OCI-LY1 (cell line): ENCODE data around the gene WDR62.

Experiments
- H2AFZ ChIP-seq: fragments of 200-600 bp; sonication (generic), shearing (Covaris generic); 2 replicates; pipeline ENCODE4 v1.6.0; 2014; ENCODE audit warnings: antibody characterized with exemption, mild to moderate bottlenecking, low read length
- H3F3A ChIP-seq: fragments of 200-600 bp; sonication (generic), shearing (Covaris generic); 2 replicates; pipeline ENCODE4 v1.6.0; 2014; ENCODE audit warnings: mild to moderate bottlenecking, antibody characterized with exemption, low read length, moderate library complexity; ENCODE audit not compliant: insufficient read depth
- H3K27ac ChIP-seq: fragments of 200-600 bp; sonication (generic); 2 replicates; pipeline ENCODE4 v1.5.1; 2014; ENCODE audit warnings: low read length, mixed run types, mild to moderate bottlenecking, low read depth; ENCODE audit not compliant: poor library complexity, severe bottlenecking
- H3K27me3 ChIP-seq: fragments of 200-600 bp; sonication (generic); 2 replicates; pipeline ENCODE4 v1.6.0; 2014; ENCODE audit warnings: antibody characterized with exemption, mild to moderate bottlenecking, low read length, moderate library complexity; ENCODE audit not compliant: insufficient read depth
- H3K36me3 ChIP-seq: fragments of 200-600 bp; sonication (generic); 2 replicates; pipeline ENCODE4 v1.6.1; 2014; ENCODE audit warnings: mild to moderate bottlenecking, antibody characterized with exemption, low read length, moderate library complexity, mixed read lengths; ENCODE audit not compliant: insufficient read depth
- H3K4me1 ChIP-seq: fragments of 200-600 bp; sonication (generic); 2 replicates; pipeline ENCODE4 v1.5.1; 2014; ENCODE audit warnings: mild to moderate bottlenecking, low read length, moderate library complexity; ENCODE audit not compliant: insufficient read depth, severe bottlenecking
- H3K4me2 ChIP-seq: fragments of 200-600 bp; sonication (generic), shearing (Covaris generic); 2 replicates; pipeline ENCODE4 v1.6.1; 2014; ENCODE audit warnings: low read length
- H3K4me3 ChIP-seq: fragments of 200-600 bp; sonication (generic); 2 replicates; pipeline ENCODE4 v1.5.1; 2014; ENCODE audit warnings: low read length, low read depth, mild to moderate bottlenecking, mixed read lengths; ENCODE audit not compliant: poor library complexity, severe bottlenecking
- H3K79me2 ChIP-seq: fragments of 200-600 bp; shearing (Covaris generic); 2 replicates; pipeline ENCODE4 v1.6.1; 2016; ENCODE audit warnings: mixed run types, low read length, mixed read lengths; ENCODE audit not compliant: insufficient read depth
- H3K9ac ChIP-seq: fragments of 200-600 bp; sonication (generic), shearing (Covaris generic); 2 replicates; pipeline ENCODE4 v1.6.1; 2014; ENCODE audit warnings: mild to moderate bottlenecking, low read length, mixed read lengths
- H3K9me2 ChIP-seq: fragments of 200-600 bp; sonication (generic), shearing (Covaris generic); 2 replicates; pipeline ENCODE4 v1.6.1; 2014; ENCODE audit warnings: low read depth, mild to moderate bottlenecking, low read length, mixed read lengths
- H3K9me3 ChIP-seq: fragments of 200-600 bp; shearing (Covaris generic); 2 replicates; pipeline ENCODE4 v1.6.1; 2014; ENCODE audit warnings: low read length, mixed read lengths
- H4K20me1 ChIP-seq: fragments of 200-600 bp; sonication (generic), shearing (Covaris generic); 2 replicates; pipeline ENCODE4 v1.6.0; 2016; ENCODE audit warnings: mild to moderate bottlenecking, low read length; ENCODE audit not compliant: insufficient read depth
- CTCF ChIP-seq: fragments of 200-600 bp; sonication (generic), shearing (Covaris generic); IDR thresholded peaks from 2 replicates; pipeline ENCODE4 v1.5.1; 2017; ENCODE audit warnings: mild to moderate bottlenecking, antibody characterized with exemption, low read length, moderate library complexity, mixed read lengths
- EZH2 ChIP-seq: fragments of 200-600 bp; sonication (generic), shearing (Covaris generic); IDR thresholded peaks from 2 replicates; pipeline ENCODE4 v1.8.0; 2017; ENCODE audit warnings: borderline replicate concordance, mixed run types, mild to moderate bottlenecking, antibody characterized with exemption, low read length, moderate library complexity, mixed read lengths

The WDR62 gene

GRCh38 chr19:36051637-36052036 lies 3.1 kb upstream of the WDR62 start:
- no peaks in the 10 kb centered on the region for H3K9me2 ChIP-seq
- no peak overlapping the region for H3K9ac ChIP-seq
- no peak for TF ChIP-seq EZH2
- TF ChIP-seq CTCF, result no peak
- H3K4me2 ChIP-seq, result no peak overlapping the region
- H3K4me1 ChIP-seq, result peaks cover 27% of the 10 kb centered on the region
- no peak overlapping the region for H3K27ac ChIP-seq
- no peak overlapping the region for H2AFZ ChIP-seq
- H3K79me2 ChIP-seq, result peaks cover 16% of the 10 kb centered on the region
- H3K27me3 ChIP-seq, result no peaks in the 10 kb centered on the region
- H3K9me3 ChIP-seq, result no peaks in the 10 kb centered on the region
- H3F3A ChIP-seq, result peaks cover 4% of the 10 kb centered on the region; the same call in 1 of the 2 replicates
- peaks cover 3% of the 10 kb centered on the region; the same call in 1 of the 2 replicates for H3K36me3 ChIP-seq
- H3K4me3 ChIP-seq, result no peak overlapping the region
- H4K20me1 ChIP-seq, result no peaks in the 10 kb centered on the region

GRCh38 chr19:36054119-36054732 lies 471 bp upstream of the WDR62 start, which contains the start of gene THAP8:
THAP8 (minus strand) TSS chr19:36054285; CDS start chr19:36054217, 68 bp downstream.
- H3K4me2 ChIP-seq, result peak within 1 kb of the TSS; percentile 100
- no peaks in the 10 kb centered on the region for H4K20me1 ChIP-seq
- H3K27ac ChIP-seq, result peak within 1 kb of the TSS; percentile 94
- H3K9me2 ChIP-seq, result no peaks in the 10 kb centered on the region
- no peak for TF ChIP-seq EZH2
- TF ChIP-seq CTCF, result peak; percentile 42; the same call in 1 of the 2 replicates
- H3K4me3 ChIP-seq, result peak within 1 kb of the TSS; percentile 98
- H2AFZ ChIP-seq, result peak within 1 kb of the TSS; percentile 60; the same call in 1 of the 2 replicates
- H3K9me3 ChIP-seq, result no peaks in the 10 kb centered on the region
- peaks cover 28% of the 10 kb centered on the region for H3K79me2 ChIP-seq
- peaks cover 27% of the 10 kb centered on the region for H3K36me3 ChIP-seq
- H3K4me1 ChIP-seq, result peaks cover 35% of the 10 kb centered on the region
- H3F3A ChIP-seq, result peaks cover 4% of the 10 kb centered on the region; the same call in 1 of the 2 replicates
- no peaks in the 10 kb centered on the region for H3K27me3 ChIP-seq
- H3K9ac ChIP-seq, result peak within 1 kb of the TSS; percentile 91

GRCh38 chr19:36058481-36059179 lies 3.9 kb downstream of the WDR62 start:
- Histone ChIP-seq H3K4me1 (peaks cover 20% of the 10 kb centered on the region), H3F3A (no peaks in the 10 kb centered on the region; the same call in 1 of the 2 replicates), H3K9me2 (no peaks in the 10 kb centered on the region), H3K27ac (no peak overlapping the region), H3K27me3 (no peaks in the 10 kb centered on the region), H3K4me3 (no peak overlapping the region), H3K36me3 (peaks cover 65% of the 10 kb centered on the region), H2AFZ (no peak overlapping the region), H4K20me1 (no peaks in the 10 kb centered on the region), H3K9ac (no peak overlapping the region), H3K9me3 (no peaks in the 10 kb centered on the region), H3K79me2 (peaks cover 28% of the 10 kb centered on the region), H3K4me2 (no peak overlapping the region)
- TF ChIP-seq EZH2 (no peak), CTCF (no peak)
